Calu3 (cell line): ENCODE measurements around the gene SEC14L5. TPM values are rescaled to one million over a fixed set of nuclear protein-coding genes. Genes with fewer than 3 reads are reported as not detected.
A peak's percentile ranks its signal among the peaks of the same experiment; 100 is the strongest.

ENCODE experiments used
- BruUV-seq: library from RNA; stranded (reverse); fragments of 400-500 nt; replicated peaks from 2 replicates; lab custom pipeline; 2021; lab: Mats Ljungman, UMichigan
- CTCF ChIA-PET: fragments of 300-600 bp; sonication (Branson Sonifier 250); formaldehyde crosslinking; loops from one replicate; lab custom pipeline; 2022; ENCODE audit warnings: antibody characterized with exemption; lab: Charles Lee
- DNase-seq: peaks from one replicate; pipeline ENCODE4 v3.0.0; 2022
- H3K27ac Mint-ChIP-seq: one replicate; pipeline ENCODE4 v1.8.0; 2022; ENCODE audit warnings: mixed read lengths; ENCODE audit not compliant: unreplicated experiment
- H3K27me3 Mint-ChIP-seq: one replicate; pipeline ENCODE4 v1.8.0; 2022; ENCODE audit warnings: mixed read lengths; ENCODE audit not compliant: unreplicated experiment
- H3K36me3 Mint-ChIP-seq: one replicate; pipeline ENCODE4 v1.8.0; 2022; ENCODE audit warnings: mild to moderate bottlenecking, moderate library complexity, mixed read lengths; ENCODE audit not compliant: insufficient read depth, unreplicated experiment
- H3K4me1 Mint-ChIP-seq: one replicate; pipeline ENCODE4 v1.8.0; 2022; ENCODE audit warnings: mild to moderate bottlenecking, low read depth, mixed read lengths; ENCODE audit not compliant: unreplicated experiment
- H3K4me3 Mint-ChIP-seq: one replicate; pipeline ENCODE4 v1.8.0; 2022; ENCODE audit warnings: mild to moderate bottlenecking, low read depth, moderate library complexity, mixed read lengths; ENCODE audit not compliant: unreplicated experiment
- H3K9me3 Mint-ChIP-seq: one replicate; pipeline ENCODE4 v1.8.0; 2022; ENCODE audit warnings: low read depth, mixed read lengths; ENCODE audit not compliant: unreplicated experiment
- intact Hi-C: fragments of 100-400 bp; cut with micrococcal nuclease; formaldehyde crosslinking; loops from one replicate; pipeline ENCODE4 v1.10.0; 2022; ENCODE audit not compliant: unreplicated experiment
- total RNA-seq: library from RNA; stranded (reverse); gene quantifications from 2 replicates; pipeline ENCODE4 v1.2.3, GENCODE V29; 2022
- TF ChIP-seq, protein P1 (sequence below): fragments of 200-600 bp; IDR thresholded peaks from one replicate; pipeline ENCODE4 v1.8.0; 2022; ENCODE audit warnings: antibody characterized with exemption; ENCODE audit not compliant: unreplicated experiment

SEC14L5 gene
- total RNA-seq, 1 experiment from 2014 or later, result 0.52 TPM

DNA sequence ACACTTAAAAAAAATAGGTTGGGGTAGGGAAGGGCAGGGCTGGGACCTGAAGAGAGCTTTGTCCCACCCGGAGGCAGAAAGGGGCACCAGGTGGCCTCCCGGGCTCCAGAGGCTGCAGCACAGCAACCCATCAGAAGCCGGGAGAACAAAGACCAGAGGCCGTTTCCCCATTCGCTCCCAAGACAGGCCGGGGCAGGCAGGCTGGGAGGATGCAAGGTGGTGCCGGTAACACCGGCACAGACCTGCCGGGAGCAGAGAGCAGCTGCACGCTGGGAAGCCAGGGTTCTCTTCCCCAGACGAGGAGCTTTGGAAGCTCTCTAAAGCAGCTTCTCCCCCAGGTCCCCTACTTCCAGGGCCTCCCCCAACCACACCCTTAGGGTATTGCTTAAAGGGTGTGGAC lies 26.7 kb upstream of the SEC14L5 start:
- no peaks in the 10 kb centered on the region for H3K27me3 Mint-ChIP-seq
- no TSS peak for BruUV-seq
- no peak overlapping the region for H3K27ac Mint-ChIP-seq
- H3K4me1 Mint-ChIP-seq, result peaks cover 12% of the 10 kb centered on the region
- no peak overlapping the region for H3K4me3 Mint-ChIP-seq
- CTCF ChIA-PET, result interaction anchor here (0.7 kb wide), 1 partner anchor 13 kb away, joined by 3 read pairs; no protein-coding TSS in a partner anchor
- no peak for DNase-seq
- TF ChIP-seq, protein P1, sequence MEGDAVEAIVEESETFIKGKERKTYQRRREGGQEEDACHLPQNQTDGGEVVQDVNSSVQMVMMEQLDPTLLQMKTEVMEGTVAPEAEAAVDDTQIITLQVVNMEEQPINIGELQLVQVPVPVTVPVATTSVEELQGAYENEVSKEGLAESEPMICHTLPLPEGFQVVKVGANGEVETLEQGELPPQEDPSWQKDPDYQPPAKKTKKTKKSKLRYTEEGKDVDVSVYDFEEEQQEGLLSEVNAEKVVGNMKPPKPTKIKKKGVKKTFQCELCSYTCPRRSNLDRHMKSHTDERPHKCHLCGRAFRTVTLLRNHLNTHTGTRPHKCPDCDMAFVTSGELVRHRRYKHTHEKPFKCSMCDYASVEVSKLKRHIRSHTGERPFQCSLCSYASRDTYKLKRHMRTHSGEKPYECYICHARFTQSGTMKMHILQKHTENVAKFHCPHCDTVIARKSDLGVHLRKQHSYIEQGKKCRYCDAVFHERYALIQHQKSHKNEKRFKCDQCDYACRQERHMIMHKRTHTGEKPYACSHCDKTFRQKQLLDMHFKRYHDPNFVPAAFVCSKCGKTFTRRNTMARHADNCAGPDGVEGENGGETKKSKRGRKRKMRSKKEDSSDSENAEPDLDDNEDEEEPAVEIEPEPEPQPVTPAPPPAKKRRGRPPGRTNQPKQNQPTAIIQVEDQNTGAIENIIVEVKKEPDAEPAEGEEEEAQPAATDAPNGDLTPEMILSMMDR, result no peak
- intact Hi-C loops, result no loop called here
- peaks cover 6% of the 10 kb centered on the region for H3K9me3 Mint-ChIP-seq
- H3K36me3 Mint-ChIP-seq, result peaks cover 42% of the 10 kb centered on the region

DNA sequence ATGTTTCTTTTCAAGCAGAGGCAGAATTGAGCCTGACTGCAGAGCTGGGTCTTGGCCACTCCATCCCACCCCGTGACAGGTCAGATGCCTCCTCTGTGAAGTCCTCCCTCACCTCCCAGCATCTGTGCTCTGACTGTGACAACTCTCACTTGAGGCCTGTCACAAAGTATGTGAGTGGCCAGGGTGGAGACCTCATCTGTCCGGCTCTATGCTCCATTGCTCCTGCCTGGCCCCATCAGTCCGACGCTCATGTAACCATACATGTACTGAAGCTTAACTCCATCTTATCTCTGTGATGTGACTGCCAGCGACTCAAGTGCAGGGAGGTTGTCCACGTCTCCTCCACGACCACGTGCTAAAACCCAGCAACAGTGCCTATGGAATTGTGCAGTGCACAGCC lies 24.7 kb upstream of the SEC14L5 start:
- peaks cover 50% of the 10 kb centered on the region for H3K36me3 Mint-ChIP-seq
- no peaks in the 10 kb centered on the region for H3K27me3 Mint-ChIP-seq
- no peak overlapping the region for H3K4me3 Mint-ChIP-seq
- no peaks in the 10 kb centered on the region for H3K9me3 Mint-ChIP-seq
- H3K27ac Mint-ChIP-seq, result no peak overlapping the region
- no TSS peak for BruUV-seq
- CTCF ChIA-PET, result interaction anchor here (0.6 kb wide), 1 partner anchor 235 kb away, joined by 5 read pairs; no protein-coding TSS in a partner anchor
- intact Hi-C loops, result no loop called here
- DNase-seq, result no peak
- H3K4me1 Mint-ChIP-seq, result peaks cover 12% of the 10 kb centered on the region
- TF ChIP-seq, protein P1, result no peak

DNA sequence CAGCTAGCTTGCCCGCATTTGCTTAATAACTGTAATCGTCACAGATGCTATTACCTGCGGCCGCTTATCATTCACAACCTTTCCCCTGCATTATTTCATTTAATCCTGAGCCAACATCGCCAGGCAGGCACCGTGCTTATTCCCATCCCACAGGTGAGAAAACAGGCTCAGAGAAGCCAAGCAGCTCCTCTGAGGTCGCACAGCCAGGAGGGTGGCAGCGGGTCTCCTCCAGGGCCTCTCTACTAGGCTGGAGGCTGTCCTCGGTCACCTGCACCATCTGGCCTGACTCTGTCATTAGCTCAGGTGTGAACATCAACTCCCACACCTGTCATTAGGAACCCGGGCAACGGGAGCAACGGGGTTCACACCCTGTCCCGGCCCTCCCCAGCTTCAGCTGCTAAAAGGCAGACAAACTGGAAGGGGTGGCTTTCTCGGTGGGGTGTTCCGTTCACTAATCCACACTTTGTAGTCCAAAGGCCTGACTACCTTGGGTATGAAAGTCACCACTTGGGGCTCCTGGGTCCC lies 24.2 kb upstream of the SEC14L5 start:
- TF ChIP-seq, protein P1, result no peak
- no peaks in the 10 kb centered on the region for H3K27me3 Mint-ChIP-seq
- no peak for DNase-seq
- H3K4me3 Mint-ChIP-seq, result no peak overlapping the region
- peaks cover 49% of the 10 kb centered on the region for H3K36me3 Mint-ChIP-seq
- intact Hi-C loops, result no loop called here
- peaks cover 12% of the 10 kb centered on the region for H3K4me1 Mint-ChIP-seq
- BruUV-seq, result no TSS peak
- CTCF ChIA-PET, result interaction anchor here (0.6 kb wide), 1 partner anchor 235 kb away, joined by 5 read pairs; no protein-coding TSS in a partner anchor
- H3K27ac Mint-ChIP-seq, result no peak overlapping the region
- no peaks in the 10 kb centered on the region for H3K9me3 Mint-ChIP-seq

DNA sequence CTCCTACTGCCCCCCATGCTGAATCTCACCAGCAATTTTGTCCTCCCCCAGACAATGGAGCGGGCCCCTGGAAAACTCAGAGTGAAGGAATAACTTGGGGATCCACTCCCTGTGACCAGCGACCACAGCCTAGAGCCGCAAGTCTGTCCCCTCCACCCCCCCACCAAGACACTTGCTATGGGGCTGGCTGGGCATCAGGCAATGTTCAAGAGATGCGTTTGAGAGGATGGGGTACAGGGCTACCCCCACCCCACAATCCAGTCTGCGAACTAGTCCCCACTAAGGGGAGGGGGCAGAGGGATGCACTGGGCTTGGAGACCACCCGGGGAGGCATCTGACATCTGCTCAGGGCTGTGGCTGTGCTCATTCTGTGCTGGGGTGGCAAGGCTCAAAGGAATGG lies 23.5 kb upstream of the SEC14L5 start:
- CTCF ChIA-PET, result interaction anchor here (1.0 kb wide), 1 partner anchor 16 kb away, joined by 7 read pairs; no protein-coding TSS in a partner anchor
- peak overlapping the region; percentile 97 for H3K4me3 Mint-ChIP-seq

More for the DNA sequence above, 23.5 kb upstream of the SEC14L5 start:
- DNase-seq, result no peak
- H3K4me1 Mint-ChIP-seq, result peaks cover 12% of the 10 kb centered on the region
- intact Hi-C loops, result no loop called here
- H3K27me3 Mint-ChIP-seq, result no peaks in the 10 kb centered on the region
- TF ChIP-seq, protein P1, result no peak
- no peaks in the 10 kb centered on the region for H3K9me3 Mint-ChIP-seq
- BruUV-seq, result TSS peak; percentile 13
- H3K27ac Mint-ChIP-seq, result no peak overlapping the region
- peaks cover 43% of the 10 kb centered on the region for H3K36me3 Mint-ChIP-seq
